Measurements from ENCODE around the gene RIN3. TPM values are rescaled to one million over a fixed set of nuclear protein-coding genes. Genes with fewer than 3 reads are reported as not detected.

The RIN3 gene
- total and polyA plus RNA-seq, 2 experiments from 2014 or later = 3.5 to 5.4 TPM

DNA sequence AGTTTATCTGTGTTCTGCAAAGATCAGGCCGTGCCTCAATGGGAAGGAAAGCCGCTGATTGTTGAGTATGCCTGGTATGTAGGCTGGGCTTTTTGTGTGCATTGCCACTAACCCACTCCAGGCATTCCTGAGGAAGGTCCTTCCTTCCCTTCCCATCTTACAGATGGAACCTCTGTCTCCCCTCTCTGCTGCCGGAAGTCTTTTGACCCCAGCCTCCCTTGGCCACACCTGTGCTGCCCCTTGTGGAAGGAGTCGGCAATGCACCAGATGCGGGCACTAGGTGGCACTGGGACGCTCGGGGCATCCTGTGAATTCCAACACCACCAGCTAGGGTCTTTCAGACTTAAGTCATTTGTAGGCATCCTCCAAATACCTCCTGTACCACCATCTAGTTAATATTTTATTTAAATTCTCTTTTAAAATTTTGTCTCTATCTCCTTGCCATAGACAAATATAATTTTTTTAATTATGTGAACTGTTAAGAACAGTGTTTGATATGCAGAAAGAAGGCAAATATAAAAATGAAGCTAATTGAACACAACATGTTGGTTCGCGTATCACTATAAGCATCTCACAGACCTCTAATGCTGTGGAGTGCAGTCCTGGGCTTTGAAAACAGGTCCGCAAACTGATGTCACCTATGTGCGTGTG is 99.6 kb downstream of the RIN3 start:
- Histone ChIP-seq H3K4me1 (ENCODE audit: low read depth) (no peaks in the 10 kb centered on the region), H3K4me3 (no peak overlapping the region), H3K36me3 (no peaks in the 10 kb centered on the region), H3K27ac (no peak overlapping the region), H3K27me3 (no peaks in the 10 kb centered on the region), H3K9me3 (ENCODE audit: low read depth) (no peaks in the 10 kb centered on the region)
- TF ChIP-seq, protein P1, sequence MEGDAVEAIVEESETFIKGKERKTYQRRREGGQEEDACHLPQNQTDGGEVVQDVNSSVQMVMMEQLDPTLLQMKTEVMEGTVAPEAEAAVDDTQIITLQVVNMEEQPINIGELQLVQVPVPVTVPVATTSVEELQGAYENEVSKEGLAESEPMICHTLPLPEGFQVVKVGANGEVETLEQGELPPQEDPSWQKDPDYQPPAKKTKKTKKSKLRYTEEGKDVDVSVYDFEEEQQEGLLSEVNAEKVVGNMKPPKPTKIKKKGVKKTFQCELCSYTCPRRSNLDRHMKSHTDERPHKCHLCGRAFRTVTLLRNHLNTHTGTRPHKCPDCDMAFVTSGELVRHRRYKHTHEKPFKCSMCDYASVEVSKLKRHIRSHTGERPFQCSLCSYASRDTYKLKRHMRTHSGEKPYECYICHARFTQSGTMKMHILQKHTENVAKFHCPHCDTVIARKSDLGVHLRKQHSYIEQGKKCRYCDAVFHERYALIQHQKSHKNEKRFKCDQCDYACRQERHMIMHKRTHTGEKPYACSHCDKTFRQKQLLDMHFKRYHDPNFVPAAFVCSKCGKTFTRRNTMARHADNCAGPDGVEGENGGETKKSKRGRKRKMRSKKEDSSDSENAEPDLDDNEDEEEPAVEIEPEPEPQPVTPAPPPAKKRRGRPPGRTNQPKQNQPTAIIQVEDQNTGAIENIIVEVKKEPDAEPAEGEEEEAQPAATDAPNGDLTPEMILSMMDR (IDR thresholded peaks at IDR 0.05; ENCODE audit: low read depth, low read length) = peak; percentile 84
- peak; percentile 16 to 48 for DNase-seq (ENCODE audit: low read depth in 1 of 2, low spot score in 1 of 2)

DNA sequence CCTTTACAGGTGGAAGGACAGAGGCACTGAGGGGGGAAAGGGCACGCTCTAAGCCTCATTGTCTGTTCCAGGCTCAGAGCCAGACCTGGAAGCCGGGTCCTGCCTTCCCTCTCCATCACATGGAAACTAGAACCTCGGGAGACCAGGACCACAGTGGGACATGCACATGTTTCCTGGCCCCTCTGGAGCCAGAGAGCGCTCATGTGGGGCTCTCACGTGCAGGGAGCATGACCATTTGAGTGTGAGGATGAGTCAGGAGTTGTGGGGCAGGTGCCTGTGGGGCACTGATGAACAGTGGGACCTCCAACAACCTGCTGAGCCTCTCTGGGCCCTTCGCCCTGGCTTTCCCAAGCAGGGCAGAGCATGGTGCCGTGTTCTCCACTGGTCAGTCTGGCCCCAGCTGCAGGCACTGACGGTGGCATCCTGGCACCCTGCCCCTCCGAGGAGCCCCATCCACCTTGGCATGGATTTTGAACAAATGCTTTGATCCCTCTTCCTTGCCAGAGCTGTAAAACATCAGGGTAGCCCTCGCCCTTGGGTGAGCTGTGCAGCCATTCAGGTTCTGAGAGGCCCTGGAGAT is 100.2 kb downstream of the RIN3 start:
- no peaks in the 10 kb centered on the region for H3K36me3 ChIP-seq
- H3K9me3 ChIP-seq (ENCODE audit: low read depth) = no peaks in the 10 kb centered on the region
- no peaks in the 10 kb centered on the region for H3K27me3 ChIP-seq
- no peak overlapping the region for H3K4me3 ChIP-seq
- no peaks in the 10 kb centered on the region for H3K4me1 ChIP-seq (ENCODE audit: low read depth)
- DNase-seq (ENCODE audit: low read depth in 1 of 2, low spot score in 1 of 2) = no peak
- TF ChIP-seq, protein P1 (IDR thresholded peaks at IDR 0.05; ENCODE audit: low read depth, low read length) = no peak
- H3K27ac ChIP-seq = no peak overlapping the region

DNA sequence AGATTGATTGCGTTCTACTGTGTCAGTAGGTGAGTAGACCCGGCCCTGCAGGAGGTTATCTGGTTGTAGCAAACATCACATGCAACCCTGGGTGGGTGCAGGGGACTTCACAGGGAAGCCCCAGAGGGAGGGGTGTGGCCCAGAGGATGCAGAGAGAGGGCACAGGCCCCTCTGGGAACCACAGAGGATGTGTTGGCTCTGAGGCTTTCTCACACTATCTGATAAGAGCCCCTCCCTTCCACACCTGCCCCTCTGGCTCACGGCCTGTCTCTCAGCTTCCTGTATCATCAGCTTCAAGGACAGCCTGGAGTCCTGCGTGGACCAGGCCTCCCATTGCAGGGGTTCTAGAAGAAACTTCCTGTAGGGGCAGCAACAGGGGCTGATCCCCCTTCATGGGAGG is 101.9 kb downstream of the RIN3 start:
- TF ChIP-seq, protein P1 (IDR thresholded peaks at IDR 0.05; ENCODE audit: low read depth, low read length) = no peak
- H3K9me3 ChIP-seq (ENCODE audit: low read depth) = no peaks in the 10 kb centered on the region
- H3K27me3 ChIP-seq = no peaks in the 10 kb centered on the region
- no peaks in the 10 kb centered on the region for H3K4me1 ChIP-seq (ENCODE audit: low read depth)
- no peak overlapping the region for H3K27ac ChIP-seq
- no peak for DNase-seq (ENCODE audit: low read depth in 1 of 2, low spot score in 1 of 2)
- no peak overlapping the region for H3K4me3 ChIP-seq
- no peaks in the 10 kb centered on the region for H3K36me3 ChIP-seq

DNA sequence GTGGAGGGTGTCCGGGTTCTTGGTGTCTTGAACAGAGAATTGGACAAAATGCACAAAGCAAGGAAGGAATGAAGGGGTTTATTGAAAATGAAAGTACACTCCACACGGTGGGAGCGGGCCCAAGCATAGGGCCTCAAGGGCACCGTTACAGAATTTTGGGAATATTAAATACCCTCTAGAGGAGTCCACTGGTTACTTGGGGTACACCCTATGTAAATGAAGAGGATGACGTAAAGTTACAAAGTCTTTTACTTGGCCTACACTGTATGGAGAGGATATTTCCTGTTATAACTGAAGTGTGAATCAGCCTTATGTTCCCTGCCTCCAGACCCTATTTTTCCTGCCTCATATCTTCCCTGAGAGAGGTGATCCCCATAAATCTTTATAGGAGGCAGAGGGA is 102.6 kb downstream of the RIN3 start:
- H3K36me3 ChIP-seq = no peaks in the 10 kb centered on the region
- no peaks in the 10 kb centered on the region for H3K4me1 ChIP-seq (ENCODE audit: low read depth)
- DNase-seq (ENCODE audit: low read depth in 1 of 2, low spot score in 1 of 2) = no peak
- TF ChIP-seq, protein P1 (IDR thresholded peaks at IDR 0.05; ENCODE audit: low read depth, low read length) = no peak
- no peaks in the 10 kb centered on the region for H3K9me3 ChIP-seq (ENCODE audit: low read depth)
- no peak overlapping the region for H3K27ac ChIP-seq
- H3K4me3 ChIP-seq = no peak overlapping the region
- H3K27me3 ChIP-seq = no peaks in the 10 kb centered on the region

DNA sequence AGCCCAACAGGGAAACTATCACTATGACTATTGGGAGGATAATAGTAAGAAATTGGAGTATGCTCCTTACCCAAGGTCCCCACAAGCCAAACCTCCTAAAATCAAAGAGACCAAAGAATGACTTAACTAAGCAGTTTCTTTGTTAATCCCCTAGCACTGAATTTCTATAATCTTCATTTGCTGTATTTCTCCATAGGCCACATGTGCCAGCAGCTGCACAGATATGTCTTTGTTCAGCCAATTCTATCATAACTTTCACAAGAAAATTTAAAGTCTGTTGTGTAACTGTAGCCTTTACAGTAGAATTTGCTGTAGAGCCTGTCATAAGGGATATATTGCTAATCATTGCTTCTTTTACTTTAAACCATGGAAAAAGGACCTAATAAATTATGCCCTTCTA is 104.0 kb downstream of the RIN3 start:
- no peaks in the 10 kb centered on the region for H3K9me3 ChIP-seq (ENCODE audit: low read depth)
- TF ChIP-seq, protein P1 (IDR thresholded peaks at IDR 0.05; ENCODE audit: low read depth, low read length) = no peak
- DNase-seq (ENCODE audit: low read depth in 1 of 2, low spot score in 1 of 2) = peak in 1 of 2 donors; percentile 43
- no peaks in the 10 kb centered on the region for H3K4me1 ChIP-seq (ENCODE audit: low read depth)
- H3K27me3 ChIP-seq = no peaks in the 10 kb centered on the region
- no peak overlapping the region for H3K4me3 ChIP-seq
- no peak overlapping the region for H3K27ac ChIP-seq
- H3K36me3 ChIP-seq = no peaks in the 10 kb centered on the region

Data from cardiac muscle cell (in vitro differentiated cells and primary cell).